B cell (primary cell): ENCODE results near the gene TSTD1.

Source experiments
- CTCF ChIP-seq: fragments of 200-600 bp; IDR thresholded peaks from one replicate; pipeline ENCODE4 v1.8.0; 2022; ENCODE audit warnings: antibody characterized with exemption, mild to moderate bottlenecking
- EZH2 ChIP-seq: IDR thresholded peaks from 2 replicates; pipeline ENCODE4 v1.6.1; 2012; ENCODE audit warnings: borderline replicate concordance, low read depth, mild to moderate bottlenecking, moderate library complexity, low read length; ENCODE audit not compliant: insufficient read depth, poor library complexity, severe bottlenecking

GRCh38 chr1:161076410-161076809, 37.6 kb upstream of the TSTD1 start:
- TF ChIP-seq CTCF (no peak), EZH2 (no peak)
